HEK293 (cell line): Measurements from ENCODE around the gene SLC12A1.

ENCODE experiments used
- CTCF ChIP-seq: fragments of 450-650 bp; formaldehyde crosslinking; IDR thresholded peaks from 2 replicates; pipeline ENCODE4 v1.5.1; 2016; ENCODE audit warnings: missing biosample characterization, missing genetic modification characterization
- SP3 ChIP-seq: fragments of 450-650 bp; formaldehyde crosslinking; IDR thresholded peaks from 2 replicates; pipeline ENCODE4 v1.5.1; 2016; ENCODE audit warnings: missing biosample characterization, missing genetic modification characterization
- YY1 ChIP-seq: fragments of 450-650 bp; formaldehyde crosslinking; IDR thresholded peaks from 2 replicates; pipeline ENCODE4 v1.5.1; 2018; ENCODE audit warnings: missing biosample characterization, missing genetic modification characterization
- ZBTB49 ChIP-seq: fragments of 450-650 bp; formaldehyde crosslinking; IDR thresholded peaks from 2 replicates; pipeline ENCODE4 v1.5.1; 2016; ENCODE audit warnings: missing biosample characterization, missing genetic modification characterization, low read depth

DNA sequence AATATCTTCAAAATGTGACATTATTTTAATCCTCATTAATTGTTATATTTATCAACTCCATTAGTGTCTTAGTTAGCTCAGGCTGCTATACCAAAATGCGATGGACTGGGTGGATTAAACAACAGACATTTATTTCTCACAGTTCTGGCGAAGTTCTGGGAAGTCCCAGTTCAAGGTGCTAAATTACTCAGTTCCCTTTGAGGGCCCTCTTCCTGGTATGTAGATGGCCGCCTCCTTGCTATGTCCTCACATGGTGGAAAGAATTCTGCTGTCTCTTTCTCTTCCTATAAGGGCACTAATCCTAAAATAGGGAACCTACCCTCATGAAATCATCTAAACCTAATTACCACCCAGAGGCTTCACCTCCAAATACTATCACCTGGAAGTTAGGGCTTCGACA is 86.4 kb downstream of the SLC12A1 start:
- TF ChIP-seq CTCF (tag by site-specific recombination) (no peak), ZBTB49 (tag by site-specific recombination) (no peak), SP3 (tag by site-specific recombination) (no peak), YY1 (tag by site-specific recombination) (no peak)
